Cardiac fibroblast (primary cell): ENCODE results near the gene TRIM25.

ENCODE experiments used
- DNase-seq, 2 donors: peaks; one replicate each; pipeline versions ENCODE4 v3.0.0 to v3.0.0-alpha.2; 2010; ENCODE audit warnings: low read depth in 2 of 2
- H3K4me3 ChIP-seq, 2 donors: replicated peaks in 1 of 2; 1 replicate in 1 of 2; 2 replicates in 1 of 2; pipeline ENCODE4 v1.5.1; 2011; ENCODE audit warnings: low read depth in 2 of 2, low read length in 2 of 2, mild to moderate bottlenecking in 2 of 2, moderate library complexity in 1 of 2
- CTCF ChIP-seq: IDR thresholded peaks from one replicate; pipeline ENCODE4 v1.5.1; 2011; ENCODE audit warnings: low read depth, mild to moderate bottlenecking, low read length, inconsistent platforms

TRIM25 gene

GRCh38 chr17:56896217-56896967 lies 17.5 kb downstream of the TRIM25 start:
- no peak for TF ChIP-seq CTCF
- no peak for DNase-seq
- no peak overlapping the region for H3K4me3 ChIP-seq

- no peak for TF ChIP-seq CTCF
- H3K4me3 ChIP-seq = no peak overlapping the region
- DNase-seq = no peak
Observed at GRCh38 chr17:56894859-56895455, 18.9 kb downstream of the TRIM25 start.

GRCh38 chr17:56893503-56893902 lies 20.3 kb downstream of the TRIM25 start:
- no peak for TF ChIP-seq CTCF
- no peak for DNase-seq
- no peak overlapping the region for H3K4me3 ChIP-seq

GRCh38 chr17:56892333-56892732 lies 21.5 kb downstream of the TRIM25 start:
- no peak for TF ChIP-seq CTCF
- H3K4me3 ChIP-seq = no peak overlapping the region

GRCh38 chr17:56891751-56892150 lies 22.1 kb downstream of the TRIM25 start:
- peak; percentile 26 to 38 for DNase-seq
- no peak overlapping the region for H3K4me3 ChIP-seq
- TF ChIP-seq CTCF = peak; percentile 59

More at GRCh38 chr17:56892333-56892732, 21.5 kb downstream of the TRIM25 start:
- DNase-seq = no peak

- DNase-seq = no peak
- H3K4me3 ChIP-seq = no peak overlapping the region
- no peak for TF ChIP-seq CTCF
Observed at GRCh38 chr17:56890906-56891674, 22.8 kb downstream of the TRIM25 start.
